ENCODE data around the gene AQP11.

DNA sequence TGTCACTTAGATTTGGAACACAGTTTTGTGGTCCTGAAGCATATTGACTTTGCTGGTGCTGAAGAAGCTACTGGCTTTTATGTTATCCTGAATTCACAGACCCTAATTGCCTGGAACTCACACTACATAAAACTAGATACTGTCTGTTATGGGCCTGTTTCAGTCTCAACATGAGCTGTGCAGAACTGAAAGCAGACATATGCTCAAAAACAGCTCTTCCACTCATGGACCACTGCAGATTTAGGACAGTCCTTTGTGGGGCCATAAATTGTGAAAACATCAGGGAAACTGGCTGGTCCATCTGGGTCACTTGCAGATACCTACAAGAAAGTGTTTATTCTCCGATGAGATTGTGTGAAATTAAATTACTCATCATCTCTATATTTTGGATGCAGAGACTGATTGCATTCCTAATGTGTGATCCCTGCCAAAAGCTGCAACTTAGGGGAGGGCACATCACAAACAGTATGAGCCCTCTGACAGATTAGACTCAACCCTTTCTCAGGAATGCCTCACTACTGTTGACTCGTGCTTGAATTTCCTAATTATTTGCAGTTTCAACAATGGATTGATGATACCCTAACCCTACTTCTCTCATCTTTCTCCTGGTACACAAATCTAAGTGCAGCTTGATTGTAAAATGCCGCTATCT lies 58.0 kb downstream of the AQP11 start:
- TF ChIP-seq, protein P1, sequence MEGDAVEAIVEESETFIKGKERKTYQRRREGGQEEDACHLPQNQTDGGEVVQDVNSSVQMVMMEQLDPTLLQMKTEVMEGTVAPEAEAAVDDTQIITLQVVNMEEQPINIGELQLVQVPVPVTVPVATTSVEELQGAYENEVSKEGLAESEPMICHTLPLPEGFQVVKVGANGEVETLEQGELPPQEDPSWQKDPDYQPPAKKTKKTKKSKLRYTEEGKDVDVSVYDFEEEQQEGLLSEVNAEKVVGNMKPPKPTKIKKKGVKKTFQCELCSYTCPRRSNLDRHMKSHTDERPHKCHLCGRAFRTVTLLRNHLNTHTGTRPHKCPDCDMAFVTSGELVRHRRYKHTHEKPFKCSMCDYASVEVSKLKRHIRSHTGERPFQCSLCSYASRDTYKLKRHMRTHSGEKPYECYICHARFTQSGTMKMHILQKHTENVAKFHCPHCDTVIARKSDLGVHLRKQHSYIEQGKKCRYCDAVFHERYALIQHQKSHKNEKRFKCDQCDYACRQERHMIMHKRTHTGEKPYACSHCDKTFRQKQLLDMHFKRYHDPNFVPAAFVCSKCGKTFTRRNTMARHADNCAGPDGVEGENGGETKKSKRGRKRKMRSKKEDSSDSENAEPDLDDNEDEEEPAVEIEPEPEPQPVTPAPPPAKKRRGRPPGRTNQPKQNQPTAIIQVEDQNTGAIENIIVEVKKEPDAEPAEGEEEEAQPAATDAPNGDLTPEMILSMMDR (IDR thresholded peaks at IDR 0.05) = no peak
- no peak for TF ChIP-seq POLR2AphosphoS5 (IDR thresholded peaks at IDR 0.05)
- no peak for TF ChIP-seq POLR2A (IDR thresholded peaks at IDR 0.05)
